Gastrocnemius medialis (tissue), 4 donors: Measurements from ENCODE around the gene MARCHF4. TPM values are rescaled to one million over a fixed set of nuclear protein-coding genes. Genes with fewer than 3 reads are reported as not detected.

Experiments
- ATAC-seq, 2 donors: fragments of 150-250 bp; one replicate each; pipeline ENCODE4 v1.9.1; 2016
- DNase-seq, 2 donors: peaks; one replicate each; pipeline ENCODE4 v3.0.0-alpha.2; 2019
- H3K27ac ChIP-seq, 4 donors: fragments of 200-600 bp; sonication (generic); 1 replicate in 1 of 4; 2 replicates in 3 of 4; pipeline ENCODE4 v1.5.1; 2016 to 2018; ENCODE audit warnings: mild to moderate bottlenecking in 2 of 4, moderate library complexity in 1 of 4
- H3K27me3 ChIP-seq, 3 donors: fragments of 200-600 bp; sonication (generic) in 2 of 3; 1 replicate in 1 of 3; 2 replicates in 2 of 3; pipeline versions ENCODE4 v1.5.1 to v1.6.0; 2016 to 2019; ENCODE audit warnings: mild to moderate bottlenecking in 1 of 3, moderate library complexity in 1 of 3
- H3K36me3 ChIP-seq, 2 donors: fragments of 200-600 bp; sonication (generic) in 1 of 2; one replicate each; pipeline ENCODE4 v1.5.1; 2017 to 2018
- H3K4me1 ChIP-seq, 2 donors: fragments of 200-600 bp; sonication (generic) in 1 of 2; one replicate each; pipeline ENCODE4 v1.5.1; 2016 to 2017; ENCODE audit warnings: mild to moderate bottlenecking in 2 of 2
- H3K4me3 ChIP-seq, 4 donors: fragments of 200-600 bp; sonication (generic) in 3 of 4; 1 replicate in 1 of 4; 2 replicates in 3 of 4; pipeline ENCODE4 v1.5.1; 2016 to 2019; ENCODE audit warnings: mild to moderate bottlenecking in 2 of 4
- H3K9me3 ChIP-seq, 3 donors: fragments of 200-600 bp; sonication (generic) in 2 of 3; 1 replicate in 1 of 3; 2 replicates in 2 of 3; pipeline ENCODE4 v1.5.1; 2016 to 2019
- CTCF ChIP-seq, 5 experiments: fragments of 450-650 bp in 3 of 5; fragments of 200-600 bp in 2 of 5; sonication (generic) in 2 of 5; IDR thresholded peaks in 4 of 5; conservative IDR thresholded peaks in 1 of 5; 1 replicate in 4 of 5; 2 replicates in 1 of 5; pipeline ENCODE4 v1.5.1; 2016 to 2019; ENCODE audit warnings: antibody characterized with exemption in 5 of 5, mild to moderate bottlenecking in 3 of 5, moderate library complexity in 3 of 5
- POLR2A ChIP-seq, 2 donors: fragments of 450-650 bp; IDR thresholded peaks; one replicate each; pipeline ENCODE4 v1.6.1; 2017; ENCODE audit warnings: antibody characterized with exemption in 2 of 2, mild to moderate bottlenecking in 2 of 2, moderate library complexity in 2 of 2
- in situ Hi-C, 4 donors: fragments of 200-750 bp; cut with MboI; loops; one replicate each; pipeline versions ENCODE4 v1.15.0 to v1.8.0; 2017; ENCODE audit warnings: low sequenced_read_pairs in 4 of 4
- intact Hi-C: fragments of 100-400 bp; cut with DNase I; formaldehyde crosslinking; loops from one replicate; pipeline ENCODE4 v1.15.1; 2023; ENCODE audit warnings: low total_unique reads
- total RNA-seq, 4 donors: library from RNA; depleted of rRNA; stranded (reverse); fragments of >200 nt; gene quantifications; one replicate each; pipeline versions ENCODE4 v1.1.0 to v1.2.3, GENCODE V29; 2016

The MARCHF4 gene
- total RNA-seq, 4 donors from 2014 or later, result not detected

- no peak overlapping the region for H3K4me3 ChIP-seq
- H3K4me1 ChIP-seq, result peaks cover 9 to 10% of the 10 kb centered on the region in 2 donors
- TF ChIP-seq CTCF (IDR thresholded peaks at IDR 0.05 in 4 of 5, conservative IDR thresholded peaks at IDR 0.05 in 1 of 5) (no peak), POLR2A (IDR thresholded peaks at IDR 0.05) (no peak)
- H3K27ac ChIP-seq, result no peak overlapping the region
- H3K36me3 ChIP-seq, result peaks cover 3 to 53% of the 10 kb centered on the region in 2 donors
- H3K9me3 ChIP-seq, result no peaks in the 10 kb centered on the region
- intact Hi-C loops, result loop anchor here (10.0 kb wide), 1 partner anchor 1858 kb away; the partner anchor contains the start of genes AAMP and PNKD
- in situ Hi-C loops, result loop anchor here (10.0 to 25.0 kb wide), 2 partner anchors 302 to 304 kb away; partner anchors contain the start of gene XRCC5 (in 3 of the 4)
- no peak for DNase-seq
- no peaks in the 10 kb centered on the region for H3K27me3 ChIP-seq
- ATAC-seq, result no peak
Observed at GRCh38 chr2:216416571-216417307, 44.5 kb upstream of the MARCHF4 start.

GRCh38 chr2:216415541-216415940, 43.3 kb upstream of the MARCHF4 start:
- no peaks in the 10 kb centered on the region for H3K27me3 ChIP-seq
- in situ Hi-C loops, result loop anchor here (10.0 to 25.0 kb wide), 2 partner anchors 301 to 303 kb away; partner anchors contain the start of gene XRCC5 (in 3 of the 4)
- intact Hi-C loops, result loop anchor here (10.0 kb wide), 1 partner anchor 1859 kb away; the partner anchor contains the start of genes AAMP and PNKD

GRCh38 chr2:216414772-216415319, 42.6 kb upstream of the MARCHF4 start:
- H3K27me3 ChIP-seq, result no peaks in the 10 kb centered on the region
- no peak overlapping the region for H3K27ac ChIP-seq
- no peaks in the 10 kb centered on the region for H3K9me3 ChIP-seq
- DNase-seq, result no peak
- H3K4me3 ChIP-seq, result no peak overlapping the region
- TF ChIP-seq POLR2A (IDR thresholded peaks at IDR 0.05) (no peak), CTCF (IDR thresholded peaks at IDR 0.05 in 4 of 5, conservative IDR thresholded peaks at IDR 0.05 in 1 of 5) (no peak)
- ATAC-seq, result no peak
- intact Hi-C loops (loop anchor here (5.0 to 10.0 kb wide), 2 partner anchors 1860 to 1982 kb away; partner anchors contain the start of genes AAMP, CTDSP1 and PNKD), in situ Hi-C loops (loop anchor here (10.0 to 25.0 kb wide), 2 partner anchors 300 to 303 kb away; partner anchors contain the start of gene XRCC5 (in 3 of the 4))
- peaks cover 0 to 35% of the 10 kb centered on the region in 2 donors for H3K36me3 ChIP-seq
- peaks cover 9 to 10% of the 10 kb centered on the region in 2 donors for H3K4me1 ChIP-seq

More at GRCh38 chr2:216415541-216415940, 43.3 kb upstream of the MARCHF4 start:
- Histone ChIP-seq H3K27ac (no peak overlapping the region), H3K4me1 (peaks cover 9 to 10% of the 10 kb centered on the region in 2 donors), H3K4me3 (no peak overlapping the region), H3K36me3 (peaks cover 0 to 41% of the 10 kb centered on the region in 2 donors), H3K9me3 (no peaks in the 10 kb centered on the region)
- no peak for TF ChIP-seq POLR2A (IDR thresholded peaks at IDR 0.05)
- TF ChIP-seq CTCF (IDR thresholded peaks at IDR 0.05 in 4 of 5, conservative IDR thresholded peaks at IDR 0.05 in 1 of 5), result no peak
- no peak for DNase-seq
- ATAC-seq, result no peak

GRCh38 chr2:216413882-216414281, 41.6 kb upstream of the MARCHF4 start:
- in situ Hi-C loops, result loop anchor here (10.0 to 25.0 kb wide), 2 partner anchors 299 to 302 kb away; partner anchors contain the start of gene XRCC5 (in 3 of the 4)
- peaks cover 0 to 35% of the 10 kb centered on the region in 2 donors for H3K36me3 ChIP-seq
- no peak for DNase-seq

More at GRCh38 chr2:216413882-216414281, 41.6 kb upstream of the MARCHF4 start:
- TF ChIP-seq CTCF (IDR thresholded peaks at IDR 0.05 in 4 of 5, conservative IDR thresholded peaks at IDR 0.05 in 1 of 5) (no peak), POLR2A (IDR thresholded peaks at IDR 0.05) (no peak)
- no peak for ATAC-seq
- Histone ChIP-seq H3K4me1 (peaks cover 9 to 10% of the 10 kb centered on the region in 2 donors), H3K27ac (no peak overlapping the region), H3K4me3 (no peak overlapping the region), H3K27me3 (no peaks in the 10 kb centered on the region), H3K9me3 (no peaks in the 10 kb centered on the region)
- intact Hi-C loops, result loop anchor here (2.0 to 10.0 kb wide), 3 partner anchors 299 to 1983 kb away; partner anchors contain the start of genes AAMP, CTDSP1 and PNKD
